Body of pancreas (tissue), 4 donors: Measurements from ENCODE around the gene TUBA1C. TPM values are rescaled to one million over a fixed set of nuclear protein-coding genes. Genes with fewer than 3 reads are reported as not detected.

Experiments
- ATAC-seq: fragments of 150-250 bp; one replicate; pipeline ENCODE4 v1.9.1; 2016
- DNase-seq, 4 donors: peaks; one replicate each; pipeline ENCODE4 v3.0.0-alpha.2; 2019
- H3K27ac ChIP-seq, 4 donors: fragments of 200-600 bp; sonication (generic); 1 replicate in 3 of 4; 2 replicates in 1 of 4; pipeline versions ENCODE4 v1.5.1 to v1.6.1; 2016 to 2019; ENCODE audit warnings: mild to moderate bottlenecking in 1 of 4, mixed read lengths in 1 of 4, moderate library complexity in 1 of 4
- H3K27me3 ChIP-seq, 2 donors: fragments of 200-600 bp; sonication (generic); one replicate each; pipeline ENCODE4 v1.6.0; 2016; ENCODE audit warnings: mild to moderate bottlenecking in 1 of 2
- H3K36me3 ChIP-seq, 2 donors: fragments of 200-600 bp; sonication (generic); replicated peaks in 1 of 2; 2 replicates each; pipeline ENCODE4 v1.5.1; 2016; ENCODE audit warnings: low read depth in 2 of 2; ENCODE audit not compliant: insufficient read depth in 1 of 2
- H3K4me1 ChIP-seq: fragments of 200-600 bp; sonication (generic); one replicate; pipeline ENCODE4 v1.6.0; 2016
- H3K4me3 ChIP-seq, 2 donors: fragments of 200-600 bp; sonication (generic); 1 replicate in 1 of 2; 2 replicates in 1 of 2; pipeline ENCODE4 v1.5.1; 2016 to 2019
- H3K9me3 ChIP-seq, 3 donors: fragments of 200-600 bp; sonication (generic); 1 replicate in 2 of 3; 2 replicates in 1 of 3; pipeline ENCODE4 v1.5.1; 2016
- CTCF ChIP-seq, 7 experiments: fragments of 450-650 bp in 4 of 7; fragments of 200-600 bp in 3 of 7; sonication (generic) in 3 of 7; IDR thresholded peaks; one replicate each; pipeline ENCODE4 v1.5.1; 2016 to 2019; ENCODE audit warnings: antibody characterized with exemption in 7 of 7
- POLR2A ChIP-seq, 3 donors: fragments of 450-650 bp; IDR thresholded peaks; one replicate each; pipeline ENCODE4 v1.6.1; 2016; ENCODE audit warnings: antibody characterized with exemption in 3 of 3, mild to moderate bottlenecking in 2 of 3
- WGBS, 2 donors: methylation state at CpG; one replicate each; pipeline ENCODE4 v1.1.5; 2017; 5-methylcytosine and 5-hydroxymethylcytosine counted together
- intact Hi-C: fragments of 100-400 bp; cut with DNase I; formaldehyde crosslinking; loops from one replicate; pipeline ENCODE4 v1.15.1; 2023
- total RNA-seq, 2 donors: library from RNA; depleted of rRNA; stranded (reverse); fragments of >200 nt; gene quantifications; one replicate each; pipeline ENCODE4 v1.1.0, GENCODE V29; 2016

Gene TUBA1C
- total RNA-seq, 2 donors from 2014 or later, result 32.6 to 39.2 TPM

- H3K4me1 ChIP-seq, result peaks cover 13% of the 10 kb centered on the region
- no peak for DNase-seq
- WGBS, 2 donors, result 35 to 38% methylated on average over 12 of the region's 12 CpGs
- no peak for ATAC-seq
- intact Hi-C loops, result no loop called here
- H3K27me3 ChIP-seq, result no peaks in the 10 kb centered on the region
- TF ChIP-seq CTCF (IDR thresholded peaks at IDR 0.05), result no peak
- TF ChIP-seq POLR2A (IDR thresholded peaks at IDR 0.05), result no peak
- no peaks in the 10 kb centered on the region for H3K9me3 ChIP-seq
- peak overlapping the region in 2 of 4 donors; percentile 42 to 44 for H3K27ac ChIP-seq
- H3K36me3 ChIP-seq, result no peaks in the 10 kb centered on the region
- peak overlapping the region; percentile 35 to 62 for H3K4me3 ChIP-seq
Measured at GRCh38 chr12:49322367-49322707, 57.5 kb downstream of the TUBA1C start.

GRCh38 chr12:49322708-49323523, 58.0 kb downstream of the TUBA1C start, which contains the start of gene TROAP:
TROAP (plus strand) TSS chr12:49323255; CDS start chr12:49323609, 354 bp downstream.
- no peaks in the 10 kb centered on the region for H3K36me3 ChIP-seq
- peaks cover 13% of the 10 kb centered on the region for H3K4me1 ChIP-seq
- peak within 1 kb of the TSS in 3 of 4 donors; percentile 42 to 44 (median 43) for H3K27ac ChIP-seq
- no peaks in the 10 kb centered on the region for H3K27me3 ChIP-seq
- no peaks in the 10 kb centered on the region for H3K9me3 ChIP-seq
- intact Hi-C loops, result no loop called here
- WGBS, 2 donors, result 0% methylated on average over 63 to 65 of the region's 65 CpGs
- ATAC-seq (peak; percentile 99), DNase-seq (peak; percentile 97 to 98 (median 98))
- peak in 2 of 3 donors; percentile 67 to 71 for TF ChIP-seq POLR2A (IDR thresholded peaks at IDR 0.05)
- no peak for TF ChIP-seq CTCF (IDR thresholded peaks at IDR 0.05)
- peak within 1 kb of the TSS; percentile 35 to 62 for H3K4me3 ChIP-seq

- ATAC-seq, result no peak
- WGBS, 2 donors, result 9 to 11% methylated on average over 15 to 19 of the region's 19 CpGs
- no peaks in the 10 kb centered on the region for H3K27me3 ChIP-seq
- intact Hi-C loops, result no loop called here
- TF ChIP-seq CTCF (IDR thresholded peaks at IDR 0.05), result no peak
- no peak for TF ChIP-seq POLR2A (IDR thresholded peaks at IDR 0.05)
- no peak for DNase-seq
- no peaks in the 10 kb centered on the region for H3K9me3 ChIP-seq
- H3K4me1 ChIP-seq, result peaks cover 13% of the 10 kb centered on the region
- H3K36me3 ChIP-seq, result no peaks in the 10 kb centered on the region
- H3K27ac ChIP-seq, result peak overlapping the region in 1 of 4 donors; percentile 31
- H3K4me3 ChIP-seq, result peak overlapping the region in 1 of 2 donors; percentile 11
Measured at GRCh38 chr12:49323524-49324097, 58.7 kb downstream of the TUBA1C start.

Other genes starting within 250 kb of the TUBA1C start
- 10 to 100 TPM; 25.4 to 26.4 TPM for gene PRKAG1, start 246.3 kb upstream of the TUBA1C start, total RNA-seq
- 10 to 100 TPM; 38.4 to 51.1 TPM for gene KMT2D, start 204.3 kb upstream of the TUBA1C start, total RNA-seq
- not detected for gene RHEBL1, start 195.1 kb upstream of the TUBA1C start, total RNA-seq
- not detected for gene DHH, start 170.3 kb upstream of the TUBA1C start, total RNA-seq
- gene LMBR1L, start 154.2 kb upstream of the TUBA1C start, total RNA-seq, result 10 to 100 TPM; 40.7 to 53.7 TPM
- gene TUBA1B, start 133.7 kb upstream of the TUBA1C start, total RNA-seq, result 100 to 1,000 TPM; 121 to 165 TPM
- 10 to 100 TPM; 36.6 to 44.5 TPM for gene TUBA1A, start 76.0 kb upstream of the TUBA1C start, total RNA-seq
- gene PRPH, start 30.1 kb downstream of the TUBA1C start, total RNA-seq, result 1 to 10 TPM in 1 of 2 donors, not detected in 1; 9.6 TPM
- not detected for gene TROAP, start 58.2 kb downstream of the TUBA1C start, total RNA-seq
- not detected for gene C1QL4, start 72.1 kb downstream of the TUBA1C start, total RNA-seq
- gene DNAJC22, start 81.8 kb downstream of the TUBA1C start, total RNA-seq, result 10 to 100 TPM in 1 of 2 donors, 1 to 10 TPM in 1; 7.3 to 10.9 TPM
- 10 to 100 TPM; 10.9 to 17.5 TPM for gene SPATS2, start 102.4 kb downstream of the TUBA1C start, total RNA-seq